Activated naive CD4-positive, alpha-beta T cell treated with anti-CD3 and anti-CD28 coated beads, Interleukin-2, amount 50 U/mL, for 72 hours (primary cell): ENCODE results near the gene SLC6A19. TPM values are rescaled to one million over a fixed set of nuclear protein-coding genes. Genes with fewer than 3 reads are reported as not detected.

Experiments used
- ATAC-seq, 2 donors: fragments of 150-1000 bp; cut with Tn5 transposase; 2 replicates each; pipeline ENCODE4 v1.10.0; 2021; ENCODE audit warnings: mild to moderate bottlenecking in 2 of 2, moderate library complexity in 2 of 2
- DNase-seq, 2 donors: peaks; one replicate each; pipeline ENCODE4 v3.0.0; 2021 to 2022; ENCODE audit warnings: low spot score in 2 of 2
- H3K27ac Mint-ChIP-seq, 2 donors: one replicate each; pipeline ENCODE4 v1.8.0; 2022; ENCODE audit warnings: mild to moderate bottlenecking in 2 of 2, mixed read lengths in 2 of 2
- H3K36me3 Mint-ChIP-seq, 2 donors: one replicate each; pipeline ENCODE4 v1.8.0; 2022; ENCODE audit warnings: mixed read lengths in 2 of 2
- H3K9me3 Mint-ChIP-seq, 2 donors: one replicate each; pipeline ENCODE4 v1.8.0; 2022; ENCODE audit warnings: mixed read lengths in 2 of 2
- total RNA-seq, 2 donors: library from RNA; stranded (reverse); gene quantifications; one replicate each; pipeline ENCODE4 v1.2.3, GENCODE V29; 2022

The SLC6A19 gene
- total RNA-seq, 2 donors from 2014 or later = not detected

GRCh38 chr5:1208743-1209488 lies 7.5 kb downstream of the SLC6A19 start:
- DNase-seq (no peak), ATAC-seq (no peak)
- Mint-ChIP-seq H3K36me3 (no peaks in the 10 kb centered on the region), H3K27ac (no peak overlapping the region), H3K9me3 (no peaks in the 10 kb centered on the region)

GRCh38 chr5:1209489-1209852 lies 8.1 kb downstream of the SLC6A19 start:
- DNase-seq (no peak), ATAC-seq (no peak)
- Mint-ChIP-seq H3K36me3 (no peaks in the 10 kb centered on the region), H3K27ac (peak overlapping the region in 1 of 2 donors; percentile 1), H3K9me3 (no peaks in the 10 kb centered on the region)

GRCh38 chr5:1209896-1210776 lies 8.7 kb downstream of the SLC6A19 start:
- Mint-ChIP-seq H3K9me3 (no peaks in the 10 kb centered on the region), H3K27ac (no peak overlapping the region), H3K36me3 (no peaks in the 10 kb centered on the region)
- DNase-seq (no peak), ATAC-seq (no peak)

GRCh38 chr5:1210832-1211251 lies 9.4 kb downstream of the SLC6A19 start:
- Mint-ChIP-seq H3K27ac (no peak overlapping the region), H3K36me3 (no peaks in the 10 kb centered on the region), H3K9me3 (no peaks in the 10 kb centered on the region)
- DNase-seq (no peak), ATAC-seq (no peak)

- ATAC-seq (no peak), DNase-seq (no peak)
- Mint-ChIP-seq H3K9me3 (no peaks in the 10 kb centered on the region), H3K27ac (no peak overlapping the region), H3K36me3 (no peaks in the 10 kb centered on the region)
Observed at GRCh38 chr5:1211701-1212100, 10.3 kb downstream of the SLC6A19 start.

- Mint-ChIP-seq H3K9me3 (no peaks in the 10 kb centered on the region), H3K36me3 (no peaks in the 10 kb centered on the region), H3K27ac (no peak overlapping the region)
- no peak for DNase-seq
- ATAC-seq = no peak
Observed at GRCh38 chr5:1212271-1212670, 10.9 kb downstream of the SLC6A19 start.

GRCh38 chr5:1212881-1213280 lies 11.5 kb downstream of the SLC6A19 start:
- Mint-ChIP-seq H3K36me3 (no peaks in the 10 kb centered on the region), H3K9me3 (no peaks in the 10 kb centered on the region), H3K27ac (no peak overlapping the region)
- DNase-seq = no peak
- ATAC-seq = no peak

- Mint-ChIP-seq H3K9me3 (no peaks in the 10 kb centered on the region), H3K27ac (no peak overlapping the region), H3K36me3 (no peaks in the 10 kb centered on the region)
- ATAC-seq (no peak), DNase-seq (no peak)
Observed at GRCh38 chr5:1213508-1214162, 12.2 kb downstream of the SLC6A19 start.

GRCh38 chr5:1214163-1214935 lies 13.0 kb downstream of the SLC6A19 start:
- no peak for DNase-seq
- no peaks in the 10 kb centered on the region for H3K9me3 Mint-ChIP-seq
- H3K36me3 Mint-ChIP-seq = no peaks in the 10 kb centered on the region
- H3K27ac Mint-ChIP-seq = no peak overlapping the region
- no peak for ATAC-seq

- DNase-seq = no peak
- Mint-ChIP-seq H3K27ac (no peak overlapping the region), H3K36me3 (no peaks in the 10 kb centered on the region), H3K9me3 (no peaks in the 10 kb centered on the region)
- ATAC-seq = no peak
Observed at GRCh38 chr5:1214936-1215220, 13.5 kb downstream of the SLC6A19 start.

- H3K27ac Mint-ChIP-seq = no peak overlapping the region
- no peaks in the 10 kb centered on the region for H3K36me3 Mint-ChIP-seq
- ATAC-seq (no peak), DNase-seq (no peak)
- H3K9me3 Mint-ChIP-seq = no peaks in the 10 kb centered on the region
Observed at GRCh38 chr5:1215320-1216096, 14.1 kb downstream of the SLC6A19 start.

- Mint-ChIP-seq H3K27ac (no peak overlapping the region), H3K36me3 (no peaks in the 10 kb centered on the region), H3K9me3 (no peaks in the 10 kb centered on the region)
- no peak for DNase-seq
- no peak for ATAC-seq
Observed at GRCh38 chr5:1216211-1216917, 15.0 kb downstream of the SLC6A19 start.

GRCh38 chr5:1216918-1217295 lies 15.5 kb downstream of the SLC6A19 start:
- ATAC-seq = no peak
- H3K27ac Mint-ChIP-seq = no peak overlapping the region
- H3K36me3 Mint-ChIP-seq = no peaks in the 10 kb centered on the region
- no peak for DNase-seq
- no peaks in the 10 kb centered on the region for H3K9me3 Mint-ChIP-seq

- Mint-ChIP-seq H3K9me3 (peaks cover 0 to 5% of the 10 kb centered on the region in 2 donors), H3K36me3 (no peaks in the 10 kb centered on the region), H3K27ac (peak overlapping the region in 1 of 2 donors; percentile 68)
- no peak for ATAC-seq
- DNase-seq = no peak
Observed at GRCh38 chr5:1217596-1218206, 16.3 kb downstream of the SLC6A19 start.

GRCh38 chr5:1218351-1219080 lies 17.1 kb downstream of the SLC6A19 start:
- ATAC-seq = no peak
- peaks cover 0 to 5% of the 10 kb centered on the region in 2 donors for H3K9me3 Mint-ChIP-seq
- H3K36me3 Mint-ChIP-seq = no peaks in the 10 kb centered on the region
- no peak for DNase-seq
- no peak overlapping the region for H3K27ac Mint-ChIP-seq
